ENCODE results near the gene PDE6A. TPM values are rescaled to one million over a fixed set of nuclear protein-coding genes. Genes with fewer than 3 reads are reported as not detected.
A peak's percentile ranks its signal among the peaks of the same experiment; 100 is the strongest.

PDE6A gene
- total RNA-seq, 1 donor from 2014 or later: 0.14 TPM

DNA sequence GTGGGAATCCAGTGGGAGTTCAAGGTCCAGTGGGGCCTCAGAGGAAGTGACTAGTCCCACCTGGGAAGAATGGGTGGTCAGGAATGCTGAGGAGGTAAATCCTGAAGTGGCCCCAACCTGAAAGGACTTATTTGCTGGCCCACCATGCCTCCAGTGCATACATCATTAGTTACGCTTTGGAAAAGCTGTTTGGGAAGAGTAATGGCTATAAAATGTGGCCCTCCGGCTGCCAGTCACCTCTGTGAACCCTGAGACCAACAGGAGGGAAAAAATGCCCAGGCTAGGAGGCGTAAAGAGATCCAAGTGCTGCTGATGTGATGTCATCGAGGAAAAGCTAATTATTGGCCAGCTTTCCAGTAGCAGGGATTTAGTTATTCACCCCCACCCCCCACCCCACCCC is 13.3 kb upstream of the PDE6A start:
- no peaks in the 10 kb centered on the region for H3K36me3 ChIP-seq (ENCODE audit: insufficient read depth, low read length)
- DNase-seq (ENCODE audit: low read depth) (peak; percentile 27), FAIRE-seq (no peak)
- peaks cover 16% of the 10 kb centered on the region for H3K4me1 Mint-ChIP-seq (ENCODE audit: low read depth, unreplicated experiment)
- no peaks in the 10 kb centered on the region for H3K79me2 ChIP-seq (ENCODE audit: insufficient read depth, low read length)
- H3K36me3 Mint-ChIP-seq (ENCODE audit: low read depth, unreplicated experiment): no peaks in the 10 kb centered on the region
- H3K9me3 Mint-ChIP-seq (ENCODE audit: unreplicated experiment): no peaks in the 10 kb centered on the region
- peaks cover 16% of the 10 kb centered on the region for H3K4me1 ChIP-seq (ENCODE audit: insufficient read depth, low read length)
- H3K4me3 Mint-ChIP-seq (ENCODE audit: unreplicated experiment): no peak overlapping the region
- no peaks in the 10 kb centered on the region for H3K9me3 ChIP-seq (ENCODE audit: insufficient read depth, low read depth, low read length)
- H3K27me3 Mint-ChIP-seq (ENCODE audit: low read depth, unreplicated experiment): no peaks in the 10 kb centered on the region
- H3K9ac ChIP-seq (ENCODE audit: low read length): no peak overlapping the region
- H3K27ac Mint-ChIP-seq (ENCODE audit: unreplicated experiment): no peak overlapping the region
- H4K20me1 ChIP-seq (ENCODE audit: insufficient read depth, low read length): peaks cover 8% of the 10 kb centered on the region
- TF ChIP-seq CTCF (IDR thresholded peaks at IDR 0.05; ENCODE audit: insufficient read depth, low read depth, low read length) (no peak), EZH2 (IDR thresholded peaks at IDR 0.05; ENCODE audit: insufficient read depth, low read length) (no peak)
- no peak overlapping the region for H3K27ac ChIP-seq (ENCODE audit: low read depth, low read length)
- H3K4me3 ChIP-seq (ENCODE audit: insufficient read depth, low read depth, low read length): no peak overlapping the region
- H3K4me2 ChIP-seq (ENCODE audit: low read length): no peak overlapping the region
- no peaks in the 10 kb centered on the region for H3K27me3 ChIP-seq (ENCODE audit: insufficient read depth, low read length)
- H2AFZ ChIP-seq (ENCODE audit: low read depth, low read length): no peak overlapping the region

- no peaks in the 10 kb centered on the region for H3K27me3 Mint-ChIP-seq (ENCODE audit: low read depth, unreplicated experiment)
- no peaks in the 10 kb centered on the region for H3K27me3 ChIP-seq (ENCODE audit: insufficient read depth, low read length)
- no peak overlapping the region for H3K27ac Mint-ChIP-seq (ENCODE audit: unreplicated experiment)
- H3K4me2 ChIP-seq (ENCODE audit: low read length): no peak overlapping the region
- H3K4me3 ChIP-seq (ENCODE audit: insufficient read depth, low read depth, low read length): no peak overlapping the region
- H3K9me3 ChIP-seq (ENCODE audit: insufficient read depth, low read depth, low read length): no peaks in the 10 kb centered on the region
- no peak overlapping the region for H2AFZ ChIP-seq (ENCODE audit: low read depth, low read length)
- peaks cover 15% of the 10 kb centered on the region for H3K4me1 Mint-ChIP-seq (ENCODE audit: low read depth, unreplicated experiment)
- no peaks in the 10 kb centered on the region for H3K9me3 Mint-ChIP-seq (ENCODE audit: unreplicated experiment)
- TF ChIP-seq EZH2 (IDR thresholded peaks at IDR 0.05; ENCODE audit: insufficient read depth, low read length) (no peak), CTCF (IDR thresholded peaks at IDR 0.05; ENCODE audit: insufficient read depth, low read depth, low read length) (no peak)
- H3K4me1 ChIP-seq (ENCODE audit: insufficient read depth, low read length): peaks cover 13% of the 10 kb centered on the region
- no peak overlapping the region for H3K27ac ChIP-seq (ENCODE audit: low read depth, low read length)
- DNase-seq (ENCODE audit: low read depth) (no peak), FAIRE-seq (no peak)
- no peak overlapping the region for H3K9ac ChIP-seq (ENCODE audit: low read length)
- H3K36me3 ChIP-seq (ENCODE audit: insufficient read depth, low read length): no peaks in the 10 kb centered on the region
- no peaks in the 10 kb centered on the region for H3K36me3 Mint-ChIP-seq (ENCODE audit: low read depth, unreplicated experiment)
- no peaks in the 10 kb centered on the region for H3K79me2 ChIP-seq (ENCODE audit: insufficient read depth, low read length)
- peaks cover 1% of the 10 kb centered on the region for H4K20me1 ChIP-seq (ENCODE audit: insufficient read depth, low read length)
- no peak overlapping the region for H3K4me3 Mint-ChIP-seq (ENCODE audit: unreplicated experiment)
These were observed 12.1 kb upstream of the PDE6A start for GRCh38 chr5:149956685-149957084.

GRCh38 chr5:149954798-149955197 is 10.2 kb upstream of the PDE6A start:
- Mint-ChIP-seq H3K4me1 (ENCODE audit: low read depth, unreplicated experiment) (peaks cover 6% of the 10 kb centered on the region), H3K9me3 (ENCODE audit: unreplicated experiment) (no peaks in the 10 kb centered on the region), H3K36me3 (ENCODE audit: low read depth, unreplicated experiment) (no peaks in the 10 kb centered on the region), H3K27me3 (ENCODE audit: low read depth, unreplicated experiment) (no peaks in the 10 kb centered on the region), H3K27ac (ENCODE audit: unreplicated experiment) (no peak overlapping the region), H3K4me3 (ENCODE audit: unreplicated experiment) (no peak overlapping the region)
- no peak for TF ChIP-seq EZH2 (IDR thresholded peaks at IDR 0.05; ENCODE audit: insufficient read depth, low read length)
- TF ChIP-seq CTCF (IDR thresholded peaks at IDR 0.05; ENCODE audit: insufficient read depth, low read depth, low read length): no peak
- Histone ChIP-seq H3K27ac (ENCODE audit: low read depth, low read length) (no peak overlapping the region), H3K4me3 (ENCODE audit: insufficient read depth, low read depth, low read length) (no peak overlapping the region), H3K9me3 (ENCODE audit: insufficient read depth, low read depth, low read length) (no peaks in the 10 kb centered on the region), H3K9ac (ENCODE audit: low read length) (no peak overlapping the region), H4K20me1 (ENCODE audit: insufficient read depth, low read length) (no peaks in the 10 kb centered on the region), H3K79me2 (ENCODE audit: insufficient read depth, low read length) (no peaks in the 10 kb centered on the region), H3K27me3 (ENCODE audit: insufficient read depth, low read length) (no peaks in the 10 kb centered on the region), H3K4me1 (ENCODE audit: insufficient read depth, low read length) (peaks cover 4% of the 10 kb centered on the region), H3K36me3 (ENCODE audit: insufficient read depth, low read length) (no peaks in the 10 kb centered on the region), H3K4me2 (ENCODE audit: low read length) (no peak overlapping the region), H2AFZ (ENCODE audit: low read depth, low read length) (no peak overlapping the region)
- FAIRE-seq (no peak), DNase-seq (ENCODE audit: low read depth) (no peak)
